ENCODE results near the gene HOXA9. TPM values are rescaled to one million over a fixed set of nuclear protein-coding genes. Genes with fewer than 3 reads are reported as not detected.

Gene HOXA9
- total and polyA plus RNA-seq, 5 donors from 2014 or later = 0.20 to 1.1 TPM; not detected in 3

DNA sequence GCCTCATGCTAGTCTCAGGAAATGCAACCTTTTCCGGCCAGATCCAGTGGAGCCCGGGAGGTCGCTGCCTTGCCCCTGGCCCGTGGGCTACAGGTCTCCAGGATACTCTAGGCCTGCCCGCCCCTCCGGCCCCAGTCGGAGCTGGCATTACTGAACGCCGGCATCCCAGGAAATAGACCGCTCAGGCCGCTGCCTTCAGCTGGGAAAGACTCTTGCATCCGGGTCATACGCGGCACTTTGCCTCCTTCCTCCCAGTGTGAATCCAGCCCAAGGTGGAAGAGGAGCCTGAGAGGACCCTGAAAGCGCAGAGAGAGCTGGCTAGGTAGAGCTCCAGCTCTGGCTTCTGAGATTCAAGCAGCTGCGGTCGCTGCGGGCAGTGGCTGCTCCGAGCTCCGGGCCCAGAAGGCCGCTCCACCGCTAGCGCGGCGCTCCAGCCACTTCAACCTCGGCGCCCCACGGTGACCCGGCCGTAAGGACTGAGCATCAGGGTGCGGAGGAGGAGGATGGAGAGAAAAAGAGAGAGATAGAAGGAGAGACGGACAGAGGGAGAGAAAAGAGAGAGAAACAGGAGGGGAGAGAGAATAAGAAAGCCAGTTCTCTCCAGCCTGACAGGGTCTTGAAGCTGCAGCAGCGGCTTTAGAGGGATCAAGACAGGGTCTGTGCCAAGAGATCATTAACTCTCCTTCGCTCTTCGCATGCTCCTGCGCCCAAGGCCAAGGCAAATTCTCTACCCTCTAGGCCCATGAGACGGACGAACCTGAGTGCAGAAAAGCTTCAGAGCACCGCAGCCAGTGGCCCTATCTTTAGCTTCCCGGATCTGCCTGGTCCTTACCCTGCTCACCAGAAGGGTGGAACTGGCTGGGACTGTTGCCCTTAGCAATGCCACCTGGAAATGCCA is 10.5 kb upstream of the HOXA9 start:
- Histone ChIP-seq H3K9me3 (ENCODE audit: control insufficient read depth in 2 of 2, low read length in 2 of 2) (no peaks in the 10 kb centered on the region), H3K27ac (ENCODE audit: insufficient read depth, low read length, poor library complexity, severe bottlenecking) (no peak overlapping the region), H3K4me1 (ENCODE audit: control insufficient read depth, insufficient read depth, low read length, poor library complexity, severe bottlenecking) (peaks cover 37% of the 10 kb centered on the region), H3K4me3 (ENCODE audit: low read depth, low read length) (no peak overlapping the region), H3K36me3 (ENCODE audit: control insufficient read depth, insufficient read depth, low read length) (no peaks in the 10 kb centered on the region), H3K27me3 (ENCODE audit: control insufficient read depth, insufficient read depth, low read length) (peaks cover 42% of the 10 kb centered on the region)
- ATAC-seq (ENCODE audit: low read depth in 2 of 2) = no peak
- no peak for DNase-seq
- Mint-ChIP-seq H3K27me3 (peaks cover 77% of the 10 kb centered on the region), H3K36me3 (no peaks in the 10 kb centered on the region), H3K9me3 (peaks cover 0 to 8% (median 0%) of the 10 kb centered on the region in 7 donors), H3K27ac (no peak overlapping the region), H3K4me1 (peaks cover 9 to 32% (median 18%) of the 10 kb centered on the region in 4 donors), H3K4me3 (peak overlapping the region in 1 of 4 donors; percentile 70)

DNA sequence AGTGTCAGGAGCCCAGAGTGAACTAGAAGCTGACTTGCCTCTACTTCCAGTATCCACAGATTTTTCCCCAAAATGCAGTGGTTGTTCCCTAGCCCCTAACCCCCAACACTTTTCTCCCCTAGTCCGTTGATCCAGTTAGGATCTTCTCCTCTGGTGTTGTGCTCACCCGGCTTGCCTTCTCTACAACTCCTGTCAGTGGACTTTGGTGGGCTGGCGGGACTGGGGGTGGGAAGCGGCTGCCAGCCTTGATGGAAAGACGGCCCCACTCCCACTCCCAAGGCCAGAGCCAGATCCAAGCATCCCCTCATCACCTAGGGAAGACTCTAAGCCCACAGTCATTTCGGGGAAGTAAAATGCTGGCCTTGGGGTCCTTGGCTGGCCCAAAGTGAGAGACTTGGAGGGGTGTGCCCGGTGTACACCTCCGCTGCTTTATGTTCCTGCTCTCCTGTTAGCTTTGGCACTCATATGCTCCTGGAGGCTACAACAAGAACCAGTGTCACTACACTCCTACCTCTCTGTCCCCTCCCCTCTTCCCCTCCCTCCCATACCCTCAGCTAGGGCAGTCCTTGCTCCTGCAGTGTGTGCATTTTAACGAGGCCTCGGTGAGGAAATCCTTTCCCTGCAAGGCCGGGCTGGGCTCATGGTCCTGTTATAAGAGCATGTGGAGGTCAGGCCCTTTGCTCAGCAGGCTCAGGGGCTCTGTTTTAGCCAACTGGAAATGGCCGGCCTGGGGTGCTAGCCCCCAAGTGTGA is 9.7 kb upstream of the HOXA9 start:
- H3K36me3 ChIP-seq (ENCODE audit: control insufficient read depth, insufficient read depth, low read length) = no peaks in the 10 kb centered on the region
- H3K9me3 ChIP-seq (ENCODE audit: control insufficient read depth in 2 of 2, low read length in 2 of 2) = no peaks in the 10 kb centered on the region
- DNase-seq = no peak
- Mint-ChIP-seq H3K27ac (no peak overlapping the region), H3K9me3 (peaks cover 0 to 8% (median 0%) of the 10 kb centered on the region in 7 donors), H3K27me3 (peaks cover 79% of the 10 kb centered on the region), H3K36me3 (no peaks in the 10 kb centered on the region), H3K4me3 (peak overlapping the region; percentile 46 to 70 (median 57)), H3K4me1 (peaks cover 10 to 32% (median 17%) of the 10 kb centered on the region in 4 donors)
- H3K27me3 ChIP-seq (ENCODE audit: control insufficient read depth, insufficient read depth, low read length) = peaks cover 50% of the 10 kb centered on the region
- no peak overlapping the region for H3K4me3 ChIP-seq (ENCODE audit: low read depth, low read length)
- ATAC-seq (ENCODE audit: low read depth in 2 of 2) = no peak
- peaks cover 39% of the 10 kb centered on the region for H3K4me1 ChIP-seq (ENCODE audit: control insufficient read depth, insufficient read depth, low read length, poor library complexity, severe bottlenecking)
- no peak overlapping the region for H3K27ac ChIP-seq (ENCODE audit: insufficient read depth, low read length, poor library complexity, severe bottlenecking)

- Histone ChIP-seq H3K4me3 (ENCODE audit: low read depth, low read length) (no peak within 1 kb of the TSS), H3K4me1 (ENCODE audit: control insufficient read depth, insufficient read depth, low read length, poor library complexity, severe bottlenecking) (peaks cover 41% of the 10 kb centered on the region), H3K27ac (ENCODE audit: insufficient read depth, low read length, poor library complexity, severe bottlenecking) (no peak within 1 kb of the TSS), H3K36me3 (ENCODE audit: control insufficient read depth, insufficient read depth, low read length) (no peaks in the 10 kb centered on the region), H3K9me3 (ENCODE audit: control insufficient read depth in 2 of 2, low read length in 2 of 2) (no peaks in the 10 kb centered on the region), H3K27me3 (ENCODE audit: control insufficient read depth, insufficient read depth, low read length) (peaks cover 47% of the 10 kb centered on the region)
- ATAC-seq (ENCODE audit: low read depth in 2 of 2) (no peak), DNase-seq (peak in 1 of 3 donors; percentile 7)
- H3K27me3 Mint-ChIP-seq = peaks cover 74% of the 10 kb centered on the region
- peaks cover 9 to 29% (median 12%) of the 10 kb centered on the region in 4 donors for H3K4me1 Mint-ChIP-seq
- H3K36me3 Mint-ChIP-seq = no peaks in the 10 kb centered on the region
- peak within 1 kb of the TSS; percentile 48 to 85 (median 62) for H3K4me3 Mint-ChIP-seq
- peak within 1 kb of the TSS in 1 of 3 donors; percentile 56 for H3K27ac Mint-ChIP-seq
- peaks cover 0 to 8% (median 0%) of the 10 kb centered on the region in 7 donors for H3K9me3 Mint-ChIP-seq
These were observed 8.9 kb upstream of the HOXA9 start, which contains the start of gene HOXA10 for GRCh38 chr7:27173956-27174873. Gene HOXA10, minus strand, starts transcription at chr7:27174320. Its CDS starts 14 bp downstream, at chr7:27174306.

DNA sequence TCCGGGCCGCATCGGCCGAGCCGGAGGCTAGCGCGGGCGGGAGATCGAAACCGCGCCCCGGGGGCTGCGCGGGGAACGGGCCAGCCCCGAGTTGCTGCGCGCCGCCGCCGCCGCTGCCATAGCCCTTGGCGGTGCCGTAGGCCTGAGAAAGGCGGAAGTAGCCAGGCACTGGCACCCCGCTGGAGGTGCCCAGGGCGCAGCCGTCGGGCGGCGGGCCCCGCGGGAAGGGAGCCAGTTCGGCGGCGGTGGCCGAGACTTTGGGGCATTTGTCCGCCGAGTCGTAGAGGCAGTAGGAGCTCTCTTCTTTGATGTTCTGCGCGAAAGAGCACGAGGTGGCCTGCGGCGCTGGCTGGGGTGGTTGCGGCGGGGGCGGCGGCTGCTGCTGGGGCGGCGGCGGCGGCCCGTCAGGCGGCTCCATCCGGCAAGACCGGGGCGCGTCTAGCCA is 8.2 kb upstream of the HOXA9 start:
- DNase-seq = no peak
- Mint-ChIP-seq H3K36me3 (no peaks in the 10 kb centered on the region), H3K27ac (no peak overlapping the region), H3K4me1 (peaks cover 10 to 34% (median 12%) of the 10 kb centered on the region in 4 donors), H3K4me3 (no peak overlapping the region), H3K27me3 (peaks cover 74% of the 10 kb centered on the region), H3K9me3 (peaks cover 0 to 9% (median 0%) of the 10 kb centered on the region in 7 donors)
- Histone ChIP-seq H3K27me3 (ENCODE audit: control insufficient read depth, insufficient read depth, low read length) (peaks cover 44% of the 10 kb centered on the region), H3K36me3 (ENCODE audit: control insufficient read depth, insufficient read depth, low read length) (no peaks in the 10 kb centered on the region), H3K27ac (ENCODE audit: insufficient read depth, low read length, poor library complexity, severe bottlenecking) (no peak overlapping the region), H3K9me3 (ENCODE audit: control insufficient read depth in 2 of 2, low read length in 2 of 2) (no peaks in the 10 kb centered on the region), H3K4me3 (ENCODE audit: low read depth, low read length) (no peak overlapping the region), H3K4me1 (ENCODE audit: control insufficient read depth, insufficient read depth, low read length, poor library complexity, severe bottlenecking) (peaks cover 44% of the 10 kb centered on the region)
- peak; percentile 56 to 62 for ATAC-seq (ENCODE audit: low read depth in 2 of 2)

GRCh38 chr7:27172823-27173510 is 7.6 kb upstream of the HOXA9 start:
- ATAC-seq (ENCODE audit: low read depth in 2 of 2) (no peak), DNase-seq (peak in 1 of 3 donors; percentile 17)
- H3K4me1 Mint-ChIP-seq = peaks cover 10 to 39% (median 13%) of the 10 kb centered on the region in 4 donors
- peak overlapping the region in 2 of 4 donors; percentile 73 to 78 for H3K4me3 Mint-ChIP-seq
- Histone ChIP-seq H3K27ac (ENCODE audit: insufficient read depth, low read length, poor library complexity, severe bottlenecking) (no peak overlapping the region), H3K4me3 (ENCODE audit: low read depth, low read length) (no peak overlapping the region), H3K9me3 (ENCODE audit: control insufficient read depth in 2 of 2, low read length in 2 of 2) (no peaks in the 10 kb centered on the region), H3K36me3 (ENCODE audit: control insufficient read depth, insufficient read depth, low read length) (no peaks in the 10 kb centered on the region), H3K27me3 (ENCODE audit: control insufficient read depth, insufficient read depth, low read length) (peaks cover 44% of the 10 kb centered on the region), H3K4me1 (ENCODE audit: control insufficient read depth, insufficient read depth, low read length, poor library complexity, severe bottlenecking) (peaks cover 44% of the 10 kb centered on the region)
- no peaks in the 10 kb centered on the region for H3K36me3 Mint-ChIP-seq
- H3K9me3 Mint-ChIP-seq = peaks cover 0 to 11% (median 0%) of the 10 kb centered on the region in 7 donors
- H3K27ac Mint-ChIP-seq = peak overlapping the region in 1 of 3 donors; percentile 56
- H3K27me3 Mint-ChIP-seq = peaks cover 74% of the 10 kb centered on the region

- Mint-ChIP-seq H3K36me3 (no peaks in the 10 kb centered on the region), H3K4me3 (peak overlapping the region; percentile 67 to 78 (median 74)), H3K27me3 (peaks cover 74% of the 10 kb centered on the region), H3K27ac (peak overlapping the region in 1 of 3 donors; percentile 79), H3K9me3 (peaks cover 0 to 11% (median 0%) of the 10 kb centered on the region in 7 donors), H3K4me1 (peaks cover 10 to 42% (median 13%) of the 10 kb centered on the region in 4 donors)
- Histone ChIP-seq H3K4me3 (ENCODE audit: low read depth, low read length) (no peak overlapping the region), H3K36me3 (ENCODE audit: control insufficient read depth, insufficient read depth, low read length) (no peaks in the 10 kb centered on the region), H3K27ac (ENCODE audit: insufficient read depth, low read length, poor library complexity, severe bottlenecking) (no peak overlapping the region), H3K9me3 (ENCODE audit: control insufficient read depth in 2 of 2, low read length in 2 of 2) (no peaks in the 10 kb centered on the region), H3K4me1 (ENCODE audit: control insufficient read depth, insufficient read depth, low read length, poor library complexity, severe bottlenecking) (peaks cover 44% of the 10 kb centered on the region), H3K27me3 (ENCODE audit: control insufficient read depth, insufficient read depth, low read length) (peaks cover 49% of the 10 kb centered on the region)
- ATAC-seq (ENCODE audit: low read depth in 2 of 2) (no peak), DNase-seq (no peak)
These were observed 7.0 kb upstream of the HOXA9 start for GRCh38 chr7:27172315-27172774.

All from CD4-positive, CD25-positive, alpha-beta regulatory T cell (primary cell).